H1 (cell line): ENCODE measurements around the gene FCRL5. TPM values are rescaled to one million over a fixed set of nuclear protein-coding genes. Genes with fewer than 3 reads are reported as not detected.

ENCODE experiments used
- SP1 ChIP-seq: IDR thresholded peaks from 2 replicates; pipeline ENCODE4 v1.6.1; 2011; ENCODE audit warnings: low read depth, low read length
- polyA plus RNA-seq, 7 experiments: library from polyadenylated mRNA; depleted of rRNA in 3 of 7; stranded (reverse) in 5 of 7; unstranded in 2 of 7; fragments of >200 nt in 5 of 7; fragments of 200-250 nt in 2 of 7; gene quantifications; 1 replicate in 5 of 7; 2 replicates in 1 of 7; 4 replicates in 1 of 7; pipeline versions ENCODE4 v1.2.1 to v1.2.3, GENCODE V29; 2011 to 2013; ENCODE audit warnings: missing spikeins in 2 of 7, mixed read lengths in 2 of 7
- total RNA-seq: library from RNA; stranded (reverse); fragmentation: NEBNext Ultra II Directional; extraction: Animal tissue kit (Norgen Biotek cat#: 25700); gene quantifications from 2 replicates; pipeline ENCODE4 v1.2.1, GENCODE V29; 2021
- TF ChIP-seq, protein P1 (sequence below): fragments of 300-600 bp; sonication (generic); IDR thresholded peaks from 2 replicates; pipeline ENCODE4 v1.7.1; 2012; ENCODE audit warnings: low read length, moderate library complexity, mild to moderate bottlenecking, inconsistent platforms; ENCODE audit not compliant: insufficient replicate concordance

Gene FCRL5
- total and polyA plus RNA-seq, 2 of the 8 experiments (the other 6 are each of a cell fraction or from before 2014, with no cell fraction given), result 1.0 to 2.6 TPM

DNA sequence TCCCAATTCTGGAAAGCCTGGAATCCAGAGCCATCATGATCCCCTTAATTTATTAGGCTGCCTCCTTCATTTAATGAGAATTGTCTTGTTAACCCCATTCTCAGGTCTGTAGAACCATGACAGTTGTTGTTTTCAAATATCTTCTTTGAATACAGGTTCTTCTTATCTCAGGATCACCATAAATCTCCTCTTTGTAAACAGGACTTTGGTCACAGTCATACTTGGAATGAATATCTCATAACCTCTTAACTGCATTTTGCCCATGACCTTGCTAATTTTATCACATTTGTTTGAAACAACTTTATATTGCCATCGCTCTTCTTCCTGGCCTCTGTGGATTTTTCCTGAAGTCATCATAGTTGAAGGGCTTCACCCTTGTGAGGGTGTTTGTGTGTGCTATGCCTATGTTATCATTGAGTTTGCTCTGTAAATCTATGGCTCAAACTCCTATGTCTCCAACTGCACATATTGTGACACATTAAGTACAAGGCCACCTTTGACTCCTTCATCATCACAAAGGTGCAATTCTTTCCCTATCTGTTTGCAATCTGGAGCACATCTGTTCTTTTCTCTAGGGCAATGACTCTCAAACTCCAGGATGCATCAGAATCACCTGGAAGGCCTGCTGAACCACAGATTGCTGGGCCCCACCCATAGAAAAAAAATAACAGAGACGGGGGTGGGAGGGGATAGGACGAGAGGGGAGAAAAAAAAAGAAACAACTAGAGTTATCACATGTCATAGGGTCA lies 54.2 kb downstream of the FCRL5 start (continued):
- TF ChIP-seq, protein P1, sequence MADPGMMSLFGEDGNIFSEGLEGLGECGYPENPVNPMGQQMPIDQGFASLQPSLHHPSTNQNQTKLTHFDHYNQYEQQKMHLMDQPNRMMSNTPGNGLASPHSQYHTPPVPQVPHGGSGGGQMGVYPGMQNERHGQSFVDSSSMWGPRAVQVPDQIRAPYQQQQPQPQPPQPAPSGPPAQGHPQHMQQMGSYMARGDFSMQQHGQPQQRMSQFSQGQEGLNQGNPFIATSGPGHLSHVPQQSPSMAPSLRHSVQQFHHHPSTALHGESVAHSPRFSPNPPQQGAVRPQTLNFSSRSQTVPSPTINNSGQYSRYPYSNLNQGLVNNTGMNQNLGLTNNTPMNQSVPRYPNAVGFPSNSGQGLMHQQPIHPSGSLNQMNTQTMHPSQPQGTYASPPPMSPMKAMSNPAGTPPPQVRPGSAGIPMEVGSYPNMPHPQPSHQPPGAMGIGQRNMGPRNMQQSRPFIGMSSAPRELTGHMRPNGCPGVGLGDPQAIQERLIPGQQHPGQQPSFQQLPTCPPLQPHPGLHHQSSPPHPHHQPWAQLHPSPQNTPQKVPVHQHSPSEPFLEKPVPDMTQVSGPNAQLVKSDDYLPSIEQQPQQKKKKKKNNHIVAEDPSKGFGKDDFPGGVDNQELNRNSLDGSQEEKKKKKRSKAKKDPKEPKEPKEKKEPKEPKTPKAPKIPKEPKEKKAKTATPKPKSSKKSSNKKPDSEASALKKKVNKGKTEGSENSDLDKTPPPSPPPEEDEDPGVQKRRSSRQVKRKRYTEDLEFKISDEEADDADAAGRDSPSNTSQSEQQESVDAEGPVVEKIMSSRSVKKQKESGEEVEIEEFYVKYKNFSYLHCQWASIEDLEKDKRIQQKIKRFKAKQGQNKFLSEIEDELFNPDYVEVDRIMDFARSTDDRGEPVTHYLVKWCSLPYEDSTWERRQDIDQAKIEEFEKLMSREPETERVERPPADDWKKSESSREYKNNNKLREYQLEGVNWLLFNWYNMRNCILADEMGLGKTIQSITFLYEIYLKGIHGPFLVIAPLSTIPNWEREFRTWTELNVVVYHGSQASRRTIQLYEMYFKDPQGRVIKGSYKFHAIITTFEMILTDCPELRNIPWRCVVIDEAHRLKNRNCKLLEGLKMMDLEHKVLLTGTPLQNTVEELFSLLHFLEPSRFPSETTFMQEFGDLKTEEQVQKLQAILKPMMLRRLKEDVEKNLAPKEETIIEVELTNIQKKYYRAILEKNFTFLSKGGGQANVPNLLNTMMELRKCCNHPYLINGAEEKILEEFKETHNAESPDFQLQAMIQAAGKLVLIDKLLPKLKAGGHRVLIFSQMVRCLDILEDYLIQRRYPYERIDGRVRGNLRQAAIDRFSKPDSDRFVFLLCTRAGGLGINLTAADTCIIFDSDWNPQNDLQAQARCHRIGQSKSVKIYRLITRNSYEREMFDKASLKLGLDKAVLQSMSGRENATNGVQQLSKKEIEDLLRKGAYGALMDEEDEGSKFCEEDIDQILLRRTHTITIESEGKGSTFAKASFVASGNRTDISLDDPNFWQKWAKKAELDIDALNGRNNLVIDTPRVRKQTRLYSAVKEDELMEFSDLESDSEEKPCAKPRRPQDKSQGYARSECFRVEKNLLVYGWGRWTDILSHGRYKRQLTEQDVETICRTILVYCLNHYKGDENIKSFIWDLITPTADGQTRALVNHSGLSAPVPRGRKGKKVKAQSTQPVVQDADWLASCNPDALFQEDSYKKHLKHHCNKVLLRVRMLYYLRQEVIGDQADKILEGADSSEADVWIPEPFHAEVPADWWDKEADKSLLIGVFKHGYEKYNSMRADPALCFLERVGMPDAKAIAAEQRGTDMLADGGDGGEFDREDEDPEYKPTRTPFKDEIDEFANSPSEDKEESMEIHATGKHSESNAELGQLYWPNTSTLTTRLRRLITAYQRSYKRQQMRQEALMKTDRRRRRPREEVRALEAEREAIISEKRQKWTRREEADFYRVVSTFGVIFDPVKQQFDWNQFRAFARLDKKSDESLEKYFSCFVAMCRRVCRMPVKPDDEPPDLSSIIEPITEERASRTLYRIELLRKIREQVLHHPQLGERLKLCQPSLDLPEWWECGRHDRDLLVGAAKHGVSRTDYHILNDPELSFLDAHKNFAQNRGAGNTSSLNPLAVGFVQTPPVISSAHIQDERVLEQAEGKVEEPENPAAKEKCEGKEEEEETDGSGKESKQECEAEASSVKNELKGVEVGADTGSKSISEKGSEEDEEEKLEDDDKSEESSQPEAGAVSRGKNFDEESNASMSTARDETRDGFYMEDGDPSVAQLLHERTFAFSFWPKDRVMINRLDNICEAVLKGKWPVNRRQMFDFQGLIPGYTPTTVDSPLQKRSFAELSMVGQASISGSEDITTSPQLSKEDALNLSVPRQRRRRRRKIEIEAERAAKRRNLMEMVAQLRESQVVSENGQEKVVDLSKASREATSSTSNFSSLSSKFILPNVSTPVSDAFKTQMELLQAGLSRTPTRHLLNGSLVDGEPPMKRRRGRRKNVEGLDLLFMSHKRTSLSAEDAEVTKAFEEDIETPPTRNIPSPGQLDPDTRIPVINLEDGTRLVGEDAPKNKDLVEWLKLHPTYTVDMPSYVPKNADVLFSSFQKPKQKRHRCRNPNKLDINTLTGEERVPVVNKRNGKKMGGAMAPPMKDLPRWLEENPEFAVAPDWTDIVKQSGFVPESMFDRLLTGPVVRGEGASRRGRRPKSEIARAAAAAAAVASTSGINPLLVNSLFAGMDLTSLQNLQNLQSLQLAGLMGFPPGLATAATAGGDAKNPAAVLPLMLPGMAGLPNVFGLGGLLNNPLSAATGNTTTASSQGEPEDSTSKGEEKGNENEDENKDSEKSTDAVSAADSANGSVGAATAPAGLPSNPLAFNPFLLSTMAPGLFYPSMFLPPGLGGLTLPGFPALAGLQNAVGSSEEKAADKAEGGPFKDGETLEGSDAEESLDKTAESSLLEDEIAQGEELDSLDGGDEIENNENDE, result no peak
- no peak for TF ChIP-seq SP1
